Activated gamma-delta T cell (primary cell): Measurements from ENCODE around the gene NECAP2.
"Not testable (repeated sequence)": the region's sequence is repeated elsewhere in the genome, so short reads cannot be mapped to it uniquely, and the experiment has no call there.

Experiments
- DNase-seq: peaks from one replicate; lab custom pipeline; 2025; lab: John Stamatoyannopoulos, UW

Gene NECAP2

DNA sequence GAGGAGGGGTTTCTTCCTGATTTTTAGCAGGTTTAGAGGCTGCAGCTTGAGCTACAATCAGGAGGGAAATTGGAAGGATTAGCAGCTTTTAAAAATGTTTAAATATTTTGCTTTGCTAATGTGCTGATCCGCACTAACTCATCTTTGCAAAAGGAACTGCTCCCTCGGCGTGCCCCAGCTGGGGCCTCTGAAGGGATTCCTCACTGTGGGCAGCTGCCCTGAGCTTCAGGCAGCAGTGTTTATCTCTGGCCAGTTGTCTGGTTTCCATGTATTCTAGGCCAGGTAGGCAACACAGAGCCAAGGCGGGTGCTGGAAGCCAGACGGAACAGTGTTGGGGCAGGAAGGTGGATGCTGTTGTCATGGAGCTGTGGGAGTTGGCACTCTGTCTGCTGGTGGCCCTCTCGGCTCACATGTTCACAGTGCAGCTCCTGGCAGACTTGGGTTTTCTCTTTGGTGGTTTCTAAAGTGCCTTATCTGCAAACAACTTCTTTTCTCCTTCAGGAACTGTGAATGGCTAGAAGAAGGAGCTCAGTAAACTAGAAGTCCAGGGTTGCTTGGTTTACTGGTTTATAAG lies 18.9 kb downstream of the NECAP2 start:
- no peak for DNase-seq

DNA sequence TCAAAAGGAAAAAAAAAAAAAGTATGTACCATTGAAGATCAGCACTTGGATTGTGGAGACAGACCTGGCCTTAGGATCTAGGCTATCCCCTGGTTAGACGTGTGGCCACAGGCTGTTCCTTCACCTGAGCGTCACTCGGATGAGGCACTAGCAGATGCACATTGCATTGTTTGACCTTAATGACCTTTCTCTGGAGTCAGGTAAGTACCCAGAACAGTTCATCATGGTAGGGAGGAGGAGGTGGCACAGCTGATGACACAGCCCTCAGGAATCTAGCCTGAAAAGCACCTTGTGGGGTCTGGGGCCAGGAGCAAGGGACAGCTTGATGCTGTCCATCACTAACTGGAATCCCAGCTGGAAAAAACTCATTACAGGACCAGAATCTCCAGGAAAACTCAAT lies 21.2 kb downstream of the NECAP2 start:
- DNase-seq, result no peak

DNA sequence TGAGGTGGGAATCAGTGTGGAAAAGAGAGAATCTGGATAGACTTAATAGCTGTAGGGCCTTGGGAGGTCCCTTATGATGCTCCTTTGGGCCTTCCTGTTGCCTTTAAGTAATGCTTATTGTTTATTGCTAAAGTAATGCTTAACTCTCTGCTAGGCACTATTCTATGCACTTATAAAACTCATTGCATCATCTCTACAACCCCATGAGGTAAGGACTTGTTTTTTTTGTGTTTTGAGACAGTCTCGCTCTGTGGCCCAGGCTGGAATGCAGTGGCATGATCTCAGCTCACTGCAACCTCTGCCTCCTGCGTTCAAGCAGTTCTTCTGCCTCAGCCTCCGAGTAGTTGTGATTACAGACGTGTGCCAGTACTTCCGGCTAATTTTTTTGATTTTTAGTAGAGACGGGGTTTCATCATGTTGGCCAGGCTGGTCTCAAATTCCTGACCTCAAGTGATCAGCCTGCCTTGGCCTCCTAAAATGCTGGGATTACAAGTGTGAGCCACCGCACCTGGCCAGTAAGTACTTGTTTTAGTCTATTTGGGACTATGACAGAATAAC lies 22.3 kb downstream of the NECAP2 start:
- no peak for DNase-seq

DNA sequence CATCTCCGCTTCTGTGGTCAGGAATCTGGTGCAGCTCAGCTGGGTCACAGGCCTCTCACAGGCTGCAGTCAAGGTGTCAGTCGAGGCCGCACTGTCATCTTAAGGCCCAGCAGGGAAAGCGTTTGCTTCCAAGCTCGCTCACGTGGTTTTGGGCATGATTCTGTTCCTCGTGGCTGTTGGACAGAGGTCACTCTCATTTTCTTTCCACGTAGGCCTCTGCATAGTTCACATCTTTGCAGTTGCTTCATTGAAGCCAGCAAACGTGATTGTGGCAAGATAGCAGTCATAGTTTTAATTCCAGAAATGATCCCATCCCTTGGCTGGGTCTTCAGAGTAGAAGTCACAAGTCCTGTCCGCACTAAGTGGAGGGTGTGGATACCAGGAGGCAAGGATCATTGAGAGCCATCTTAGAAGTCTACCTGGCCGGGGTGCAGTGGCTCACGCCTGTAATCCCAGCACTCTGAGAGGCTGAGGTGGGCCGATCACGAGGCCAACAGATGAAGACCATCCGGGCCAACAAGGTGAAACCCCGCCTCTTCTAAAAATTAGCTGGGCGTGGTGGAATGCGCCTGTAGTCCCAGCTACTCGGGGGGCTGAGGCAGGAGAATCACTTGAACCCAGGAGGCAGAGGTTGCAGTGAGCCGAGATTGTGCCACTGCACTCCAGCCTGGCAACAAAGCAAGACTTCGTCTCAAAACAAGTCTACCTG lies 24.5 kb downstream of the NECAP2 start:
- no peak for DNase-seq

DNA sequence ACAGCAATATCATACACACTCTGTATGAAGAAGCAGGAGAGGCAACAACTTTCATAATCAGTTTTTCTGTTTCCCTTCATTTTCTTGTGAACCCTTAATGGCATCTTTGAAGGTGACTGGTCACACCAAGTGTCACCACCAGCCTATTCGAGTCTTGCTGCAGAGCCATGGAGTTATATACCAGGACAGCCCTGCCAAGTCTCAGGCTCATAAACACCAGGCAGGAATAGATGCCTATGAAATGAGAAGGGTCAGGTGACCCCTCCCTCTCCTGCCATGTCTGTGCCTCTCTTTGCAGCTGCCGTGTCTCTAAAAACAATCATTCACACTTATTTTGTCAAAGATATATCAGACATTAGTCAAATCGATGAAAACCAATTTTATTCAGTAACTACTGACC lies 28.0 kb downstream of the NECAP2 start:
- DNase-seq, result no peak

DNA sequence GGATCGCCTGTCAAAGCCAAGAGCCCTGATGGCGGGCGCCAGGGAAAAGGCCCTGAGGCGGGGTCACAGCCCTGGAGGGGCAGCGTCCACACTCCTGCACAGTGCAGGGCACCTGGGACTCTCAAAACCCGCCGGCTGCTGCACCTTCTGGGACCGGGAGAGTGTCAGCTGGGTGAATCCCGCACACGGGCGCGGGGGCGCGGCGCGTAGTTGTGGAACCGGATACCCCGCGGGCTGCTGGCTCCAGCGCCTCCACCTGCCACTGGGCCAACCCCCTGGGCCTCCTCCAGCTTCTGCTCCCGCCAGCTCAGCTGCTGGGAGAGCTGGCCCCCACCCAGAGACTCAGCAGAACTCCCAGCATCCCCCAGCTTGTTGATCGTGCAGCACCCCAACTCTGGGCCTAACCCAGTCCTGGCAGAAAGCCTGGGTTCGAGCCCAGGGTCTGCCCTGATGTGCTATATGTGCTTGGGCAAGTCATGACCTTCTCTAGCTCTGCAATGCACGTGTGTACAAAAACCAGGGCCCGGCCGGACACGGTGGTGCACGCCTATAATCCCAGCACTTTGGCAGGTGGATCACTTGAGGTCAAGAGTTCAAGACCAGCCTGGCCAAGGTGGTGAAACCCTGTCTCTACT lies 33.8 kb downstream of the NECAP2 start:
- DNase-seq, result no peak

DNA sequence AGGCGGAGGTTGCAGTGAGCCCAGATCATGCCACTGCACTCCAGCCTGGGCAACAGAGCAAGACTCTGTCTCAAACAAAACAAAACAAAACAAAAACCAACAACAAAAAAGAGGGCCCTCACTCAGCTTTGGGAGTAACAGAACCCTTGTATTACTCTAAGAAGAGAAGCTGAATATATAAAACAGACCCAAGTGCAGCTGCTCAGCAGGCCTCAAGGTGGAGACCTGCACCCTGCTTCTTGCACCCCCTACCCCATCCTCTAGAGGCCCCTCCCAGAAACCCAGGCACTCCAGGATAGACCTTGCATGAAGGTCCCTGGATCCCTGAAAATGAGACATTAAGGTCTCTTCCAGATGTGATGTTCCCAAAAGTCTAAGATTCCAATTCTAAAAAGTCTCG lies 34.4 kb downstream of the NECAP2 start:
- DNase-seq, result not testable (repeated sequence)

DNA sequence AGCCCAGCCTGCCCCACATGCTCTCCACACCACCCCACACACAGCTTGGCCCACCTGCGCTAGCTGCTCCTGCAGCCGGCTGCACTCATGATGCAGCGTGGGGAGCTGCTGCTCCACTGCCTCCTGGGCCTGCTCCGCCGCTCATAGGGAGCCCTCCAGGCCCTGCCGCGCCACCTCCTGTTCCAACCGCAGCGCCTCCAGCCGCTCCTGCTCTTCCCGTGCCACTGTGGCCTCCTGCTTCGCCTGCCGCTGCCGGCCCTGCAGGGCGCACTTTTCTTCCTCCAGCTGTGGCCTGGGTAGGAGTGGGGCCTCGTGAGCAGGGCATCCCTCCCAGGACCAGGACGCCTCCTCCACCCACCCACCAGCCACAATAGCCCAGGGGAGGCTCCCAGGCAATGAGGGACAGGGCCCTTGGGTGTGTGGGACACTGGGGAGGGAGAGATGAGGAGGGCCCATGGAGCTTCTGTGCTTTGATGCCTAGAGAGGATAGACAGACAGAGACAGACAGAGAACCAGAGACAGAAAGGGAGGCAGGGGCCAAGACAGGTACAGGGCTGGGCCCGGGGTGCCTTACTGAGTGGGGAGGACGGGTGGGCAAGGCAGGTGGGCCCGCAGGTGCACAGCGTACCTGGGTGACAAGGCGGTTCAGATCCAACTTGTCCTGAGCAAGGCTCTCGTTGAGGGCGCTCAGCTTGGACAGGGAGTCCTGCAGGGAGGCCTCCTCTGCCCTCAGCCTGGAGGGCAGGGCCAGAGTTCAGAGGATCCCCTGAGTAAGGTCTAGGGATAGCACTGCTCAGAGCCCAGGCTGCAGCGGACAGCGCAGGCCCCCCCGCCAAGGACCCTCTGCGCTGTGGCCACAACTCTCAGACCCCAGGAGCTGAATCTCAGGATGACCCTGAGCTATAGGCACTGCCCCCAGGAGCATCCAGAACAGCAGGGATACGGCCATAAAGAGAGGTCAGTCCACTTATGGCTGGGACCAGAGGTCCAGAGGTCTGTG lies 35.5 kb downstream of the NECAP2 start:
- not testable (repeated sequence) for DNase-seq

DNA sequence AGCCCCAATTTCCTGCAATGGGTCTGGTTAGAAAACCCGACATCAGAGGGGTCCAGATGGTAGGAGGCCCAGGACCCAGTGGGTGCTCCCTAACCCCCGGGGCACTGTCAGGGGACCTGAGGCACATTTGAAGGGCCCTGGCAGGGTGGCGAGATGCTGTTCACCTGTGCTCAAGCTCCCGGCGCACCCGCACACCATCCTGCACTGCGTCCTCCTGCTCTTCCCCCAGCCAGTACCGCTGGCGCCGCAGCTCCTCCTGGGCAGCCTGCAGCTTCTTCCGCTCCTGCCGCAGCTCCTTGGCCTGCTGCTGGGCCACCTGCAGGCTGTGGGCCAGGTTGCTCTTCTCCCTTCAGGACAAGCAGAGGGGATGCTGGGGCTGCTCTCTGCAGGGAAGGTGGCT lies 37.6 kb downstream of the NECAP2 start:
- no peak for DNase-seq

DNA sequence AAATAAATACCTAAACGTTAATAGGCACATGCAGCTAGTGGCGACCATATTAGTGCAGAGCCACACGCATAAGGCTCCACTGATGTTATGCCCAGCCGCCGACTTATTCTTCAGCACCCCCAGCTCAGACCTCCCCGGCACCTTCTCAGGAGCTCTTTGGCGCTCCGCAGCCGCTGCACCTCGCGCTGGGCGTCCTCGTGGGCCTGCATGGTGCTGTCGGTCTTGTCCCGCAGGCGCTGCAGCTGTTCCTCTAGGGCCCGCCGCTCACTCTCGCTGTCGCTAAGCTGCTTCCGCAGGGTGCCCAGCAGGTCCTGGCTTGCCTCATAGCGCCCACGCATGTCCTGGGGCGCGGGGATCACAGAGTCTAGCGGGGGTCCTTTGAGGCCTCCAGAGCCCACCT lies 42.6 kb downstream of the NECAP2 start:
- DNase-seq, result not testable (repeated sequence)

DNA sequence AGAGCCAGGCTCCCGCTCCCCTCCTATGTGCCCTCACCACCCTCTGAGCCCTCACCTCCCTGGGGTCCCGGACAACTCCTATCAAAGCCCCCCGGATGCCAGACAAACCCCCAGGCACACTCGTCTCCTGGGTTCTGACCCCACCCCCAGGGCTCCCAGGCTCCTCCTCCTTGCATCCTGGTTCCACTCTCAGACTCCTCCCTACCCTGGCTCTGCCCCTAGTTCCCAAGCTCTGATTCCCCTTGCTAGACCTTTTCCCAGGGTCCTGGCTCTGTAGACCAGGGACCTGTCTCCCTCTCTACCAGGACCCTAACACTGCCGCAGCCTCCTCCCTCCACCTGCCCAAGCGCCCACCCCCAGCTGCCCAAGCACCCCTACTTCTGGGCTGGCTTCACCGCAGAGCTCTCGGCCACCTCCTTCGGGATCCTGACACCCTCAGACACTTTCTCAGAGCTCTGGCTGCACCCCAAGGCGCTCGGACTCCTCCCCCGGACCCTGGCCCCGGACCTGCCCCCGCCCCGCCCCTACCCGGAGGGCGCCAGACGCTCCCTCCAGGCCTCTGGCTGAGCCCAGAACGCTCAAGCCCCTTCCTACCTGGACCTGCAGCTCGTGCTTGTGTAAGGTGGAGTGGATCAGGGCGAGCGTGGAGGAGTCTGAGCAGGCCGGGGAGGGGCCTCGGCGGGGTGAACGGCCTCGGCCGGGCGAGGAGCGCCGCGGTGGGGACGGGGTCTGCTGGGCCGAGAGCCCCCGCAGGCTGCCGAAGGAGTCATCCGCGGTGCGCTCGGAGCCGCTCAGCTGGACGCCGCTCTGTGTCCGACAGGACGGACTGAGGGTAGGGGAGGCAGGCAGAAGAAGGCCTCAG lies 43.3 kb downstream of the NECAP2 start:
- not testable (repeated sequence) for DNase-seq

DNA sequence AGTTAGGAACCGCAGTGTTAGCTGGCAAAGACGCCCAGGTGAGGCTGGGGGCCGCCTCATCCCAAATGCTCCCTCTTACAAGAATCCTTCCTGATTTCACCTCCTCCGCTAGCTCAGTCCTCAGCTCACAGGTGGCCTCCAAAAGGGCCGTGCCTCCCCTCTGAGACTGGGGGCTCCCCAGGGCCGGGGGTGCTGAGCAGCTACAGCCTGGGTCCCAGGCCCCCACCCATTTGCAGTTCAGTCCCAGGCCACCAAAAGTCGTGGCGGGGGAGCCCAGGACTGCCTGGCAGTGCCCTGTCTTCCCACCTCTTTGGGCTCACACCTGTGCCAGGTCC lies 43.9 kb downstream of the NECAP2 start:
- DNase-seq, result no peak

DNA sequence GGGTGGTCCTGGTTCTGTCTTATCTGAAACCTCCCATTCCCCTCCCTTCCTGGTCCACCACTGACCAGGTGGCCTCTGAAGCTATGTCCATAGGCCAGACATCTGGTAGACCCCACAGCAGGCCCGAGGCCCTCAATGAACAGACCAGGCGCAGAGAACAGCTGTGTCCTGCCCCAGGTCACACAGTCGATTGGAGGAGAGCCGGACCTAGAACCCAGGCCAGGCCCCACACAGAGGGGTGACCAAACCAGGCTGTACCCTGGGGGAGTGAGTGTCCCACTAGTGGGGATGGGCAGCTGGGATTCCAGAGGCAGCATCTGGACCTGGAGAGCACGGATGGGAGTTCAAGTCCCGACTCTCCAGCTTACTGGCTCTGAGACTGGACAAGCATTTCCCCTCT lies 44.4 kb downstream of the NECAP2 start:
- DNase-seq, result no peak

DNA sequence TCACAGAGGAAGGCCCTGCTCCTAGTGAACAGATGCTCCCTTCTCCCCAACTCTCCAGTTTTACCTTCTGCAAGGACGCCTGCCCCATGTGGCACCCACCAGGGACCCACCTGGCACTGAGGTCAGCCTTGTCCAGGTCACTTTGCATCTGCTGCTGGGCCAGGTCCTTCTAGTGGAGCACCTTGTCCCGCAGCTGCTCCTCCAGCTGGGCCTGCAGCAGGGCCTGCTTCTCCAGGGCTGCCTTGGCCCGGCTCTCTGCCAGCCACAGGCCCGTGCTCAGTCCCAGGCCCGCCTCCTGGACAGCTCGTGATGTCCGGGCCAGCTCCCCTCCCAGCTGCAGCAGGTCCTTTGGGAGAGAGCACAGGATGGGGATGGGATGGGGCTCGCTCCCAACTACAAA lies 45.8 kb downstream of the NECAP2 start:
- DNase-seq, result not testable (repeated sequence)

DNA sequence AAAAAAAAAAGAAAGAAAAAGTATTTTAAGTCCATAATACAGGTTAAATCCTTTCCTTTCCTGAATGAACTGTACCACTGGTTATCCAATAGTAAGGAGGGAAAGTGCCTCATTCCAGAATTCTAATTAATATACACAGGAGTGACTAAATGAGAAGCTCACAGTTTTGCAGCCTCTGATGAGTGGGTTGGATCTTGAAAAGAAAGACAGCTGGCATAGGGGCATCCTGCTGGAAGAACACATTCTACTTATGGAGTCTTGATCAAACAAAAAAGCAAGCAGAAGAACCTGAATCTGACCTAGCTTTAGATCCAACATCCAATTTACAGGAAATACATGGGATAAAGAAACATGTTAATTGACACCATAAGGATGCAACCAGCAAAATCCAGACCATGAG lies 46.5 kb downstream of the NECAP2 start:
- not testable (repeated sequence) for DNase-seq

DNA sequence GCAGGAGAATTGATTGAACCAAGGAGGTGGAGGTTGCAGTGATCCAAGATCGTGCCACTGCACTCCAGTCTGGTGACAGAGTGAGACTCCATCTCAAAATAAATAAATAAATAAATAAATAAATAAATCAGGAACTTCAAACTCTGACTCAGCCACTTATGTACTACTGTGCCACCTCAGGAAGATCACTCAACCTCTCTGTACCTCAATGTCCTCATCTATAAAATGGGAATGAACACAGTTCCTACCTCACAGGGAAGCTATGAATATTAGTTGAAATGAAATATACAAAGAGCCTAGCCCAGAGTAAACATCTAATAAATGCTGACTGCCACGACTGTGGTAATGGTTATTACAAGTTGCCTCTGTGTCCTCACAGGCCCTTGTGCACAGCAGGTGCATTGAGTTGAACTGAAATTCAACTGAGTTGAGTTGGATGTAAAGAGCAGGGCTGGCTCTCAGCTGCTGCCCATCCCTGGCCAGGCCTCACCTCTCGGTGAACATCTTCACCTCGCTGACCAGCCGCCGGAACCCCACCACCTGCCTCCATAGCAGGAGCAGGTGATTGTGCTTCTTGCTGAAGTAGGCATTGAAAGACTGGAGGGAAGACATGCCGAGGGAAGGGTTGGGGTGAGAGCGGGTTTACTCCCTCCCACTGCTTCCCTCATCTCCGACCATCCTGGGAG lies 48.8 kb downstream of the NECAP2 start:
- not testable (repeated sequence) for DNase-seq

DNA sequence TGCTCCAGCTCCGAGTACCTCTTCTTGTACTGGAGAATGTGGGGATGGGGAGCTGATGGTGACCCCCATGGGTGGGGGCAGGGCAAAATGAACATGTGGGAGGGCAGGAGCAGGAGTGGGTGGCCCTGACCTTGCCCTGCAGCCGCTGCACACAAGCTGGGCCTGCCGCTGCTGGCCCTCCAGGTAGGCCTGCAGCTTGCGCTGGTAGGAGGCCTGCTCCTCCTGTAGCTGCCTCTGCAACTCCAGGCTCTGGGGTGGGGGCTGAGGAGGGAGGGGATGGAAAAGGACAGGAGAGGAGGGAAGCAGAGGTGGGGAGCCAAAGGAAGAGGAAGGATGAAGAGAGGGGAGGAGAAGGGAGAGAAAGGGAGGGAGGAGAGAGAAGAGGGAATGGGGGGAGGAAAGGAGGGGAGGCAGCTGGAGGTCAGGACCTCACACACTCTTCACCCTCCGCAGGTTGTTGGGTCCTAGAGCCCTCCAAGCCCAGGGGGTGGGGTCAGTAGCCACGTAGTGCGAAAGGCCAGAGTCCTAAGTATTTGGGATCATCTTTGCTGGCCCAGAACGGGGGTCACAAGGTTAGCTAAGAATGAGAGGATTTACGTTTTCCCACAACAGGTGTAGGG lies 50.6 kb downstream of the NECAP2 start:
- DNase-seq, result no peak

DNA sequence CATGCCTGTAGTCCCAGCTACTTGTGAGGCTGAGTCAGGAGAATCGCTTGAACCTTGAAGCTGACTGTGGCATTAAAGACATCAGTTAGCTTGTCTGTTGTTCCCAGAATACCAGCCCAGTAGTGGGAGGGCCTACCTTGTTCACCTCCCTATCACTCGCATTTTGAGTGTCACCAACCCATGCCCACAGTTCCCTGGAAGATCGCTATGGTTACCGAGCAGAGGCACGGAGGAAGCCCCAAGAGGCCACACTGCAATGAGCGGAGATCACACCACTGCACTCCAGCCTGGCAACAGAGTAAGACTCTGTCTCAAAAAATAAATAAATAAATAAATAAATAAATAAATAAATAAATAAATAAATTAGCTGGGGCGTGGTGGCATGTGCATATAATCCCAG lies 52.4 kb downstream of the NECAP2 start:
- not testable (repeated sequence) for DNase-seq

DNA sequence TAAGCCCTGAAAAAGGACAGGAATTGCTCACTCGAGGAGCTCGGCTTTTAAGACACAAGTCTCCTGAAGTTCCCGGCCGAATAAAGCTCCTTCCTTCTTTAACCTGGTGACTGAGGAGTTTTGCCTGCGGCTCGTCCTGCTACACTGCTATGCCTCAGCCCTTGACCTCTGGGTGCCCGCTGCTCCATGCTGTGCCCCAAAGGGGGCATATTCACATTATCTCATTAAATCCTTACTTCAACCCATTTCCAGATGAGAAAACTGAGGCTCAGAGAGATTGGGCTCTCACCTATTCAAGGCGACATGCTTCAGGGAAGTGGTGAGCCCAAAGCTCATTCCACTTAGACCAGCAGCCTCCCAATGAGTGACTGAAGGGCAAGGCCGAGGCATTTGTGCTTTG lies 53.2 kb downstream of the NECAP2 start:
- DNase-seq, result not testable (repeated sequence)

DNA sequence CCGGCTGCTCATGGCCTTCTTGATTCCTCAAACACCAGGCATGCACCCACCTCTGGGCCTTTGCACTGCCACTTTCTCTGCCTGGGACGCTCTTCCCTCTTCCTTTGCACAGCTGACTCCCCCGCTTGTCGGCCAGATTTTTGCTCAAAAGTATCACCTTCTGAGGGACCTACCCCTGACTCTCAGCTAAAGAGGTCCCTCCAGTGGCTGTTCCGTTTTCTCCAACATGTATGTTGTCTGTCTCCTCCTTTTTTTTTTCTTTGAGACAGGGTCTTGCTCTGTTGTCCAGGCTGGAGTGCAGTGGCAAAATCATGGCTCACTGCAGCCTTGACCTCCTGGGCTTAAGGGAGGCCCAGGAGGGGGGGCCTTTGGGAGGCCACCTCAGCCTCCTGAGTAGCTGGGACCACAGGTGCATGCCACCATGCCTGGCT lies 57.0 kb downstream of the NECAP2 start:
- DNase-seq, result not testable (repeated sequence)
